GM08714 (cell line): ENCODE measurements around the gene LMF2.
"Not testable (repeated sequence)": the region's sequence is repeated elsewhere in the genome, so short reads cannot be mapped to it uniquely, and the experiment has no call there.

Source experiments
- H3K4me3 ChIP-seq: fragments of 200-500 bp; sonication (Bioruptor generic); 2 replicates; pipeline ENCODE4 v1.5.1; 2014; ENCODE audit warnings: mild to moderate bottlenecking, low read length, inconsistent platforms
- ZNF274 ChIP-seq: IDR thresholded peaks from 2 replicates; pipeline ENCODE4 v1.6.1; 2012; ENCODE audit warnings: mild to moderate bottlenecking, low read depth, low read length

The LMF2 gene

GRCh38 chr22:50522208-50522805 lies 14.8 kb upstream of the LMF2 start:
- no peak overlapping the region for H3K4me3 ChIP-seq
- no peak for TF ChIP-seq ZNF274

- TF ChIP-seq ZNF274 = no peak
These were observed 14.2 kb upstream of the LMF2 start for GRCh38 chr22:50521710-50522109.

GRCh38 chr22:50520826-50521453 lies 13.4 kb upstream of the LMF2 start:
- TF ChIP-seq ZNF274 = no peak
- no peak overlapping the region for H3K4me3 ChIP-seq

More at GRCh38 chr22:50521710-50522109, 14.2 kb upstream of the LMF2 start:
- no peak overlapping the region for H3K4me3 ChIP-seq

GRCh38 chr22:50520184-50520583 lies 12.7 kb upstream of the LMF2 start:
- not testable (repeated sequence) for H3K4me3 ChIP-seq

- TF ChIP-seq ZNF274 = no peak
- no peak overlapping the region for H3K4me3 ChIP-seq
These were observed 11.6 kb upstream of the LMF2 start for GRCh38 chr22:50519151-50519550.

GRCh38 chr22:50518606-50519005 lies 11.1 kb upstream of the LMF2 start:
- TF ChIP-seq ZNF274 = no peak
- H3K4me3 ChIP-seq = no peak overlapping the region

- H3K4me3 ChIP-seq = no peak overlapping the region
These were observed 10.2 kb upstream of the LMF2 start for GRCh38 chr22:50517495-50518260.

GRCh38 chr22:50516891-50517290 lies 9.4 kb upstream of the LMF2 start:
- no peak for TF ChIP-seq ZNF274
- no peak overlapping the region for H3K4me3 ChIP-seq

More at GRCh38 chr22:50517495-50518260, 10.2 kb upstream of the LMF2 start:
- TF ChIP-seq ZNF274 = no peak

GRCh38 chr22:50516068-50516467 lies 8.6 kb upstream of the LMF2 start:
- no peak overlapping the region for H3K4me3 ChIP-seq
- TF ChIP-seq ZNF274 = no peak

GRCh38 chr22:50513175-50513574 lies 5.7 kb upstream of the LMF2 start:
- no peak for TF ChIP-seq ZNF274
- H3K4me3 ChIP-seq = no peak overlapping the region

GRCh38 chr22:50508897-50509296 lies 1.4 kb upstream of the LMF2 start:
- peak overlapping the region; percentile 87 for H3K4me3 ChIP-seq
- TF ChIP-seq ZNF274 = no peak

GRCh38 chr22:50507991-50508884 lies 736 bp upstream of the LMF2 start, which contains the start of gene NCAPH2:
TSS of gene NCAPH2 (plus strand) at chr22:50508224. CDS start at chr22:50508338, 114 bp downstream.
- peak within 1 kb of the TSS; percentile 87 for H3K4me3 ChIP-seq

GRCh38 chr22:50506611-50507420 lies 686 bp downstream of the LMF2 start:
- TF ChIP-seq ZNF274 = no peak
- peak overlapping the region; percentile 83 for H3K4me3 ChIP-seq

More at GRCh38 chr22:50507991-50508884, 736 bp upstream of the LMF2 start, which contains the start of gene NCAPH2:
- TF ChIP-seq ZNF274 = no peak
